ENCODE measurements around the gene GLS2.

GLS2 gene

GRCh38 chr12:56437430-56438176 is 50.4 kb downstream of the GLS2 start:
- no peak for DNase-seq

GRCh38 chr12:56434828-56435227 is 53.1 kb downstream of the GLS2 start:
- DNase-seq = no peak

GRCh38 chr12:56431850-56432249 is 56.1 kb downstream of the GLS2 start:
- DNase-seq = no peak

- no peak for DNase-seq
These were observed 56.7 kb downstream of the GLS2 start for GRCh38 chr12:56431288-56431687.

- DNase-seq = no peak
These were observed 62.0 kb downstream of the GLS2 start for GRCh38 chr12:56425940-56426438.

- DNase-seq = no peak
These were observed 62.8 kb downstream of the GLS2 start for GRCh38 chr12:56425193-56425592.
